ENCODE measurements around the gene ATF3.

The ATF3 gene

GRCh38 chr1:212578041-212578440 lies 30.5 kb upstream of the ATF3 start:
- DNase-seq (ENCODE audit: extremely low read depth, low read depth) = no peak
- TF ChIP-seq CTCF (IDR thresholded peaks at IDR 0.05; ENCODE audit: low read depth, low read length, missing control alignments) = no peak
- no peak overlapping the region for H3K4me3 ChIP-seq (replicated peaks; ENCODE audit: low read depth, low read length)

GRCh38 chr1:212581034-212581433 lies 27.5 kb upstream of the ATF3 start:
- TF ChIP-seq CTCF (IDR thresholded peaks at IDR 0.05; ENCODE audit: low read depth, low read length, missing control alignments) = no peak
- no peak for DNase-seq (ENCODE audit: extremely low read depth, low read depth)
- no peak overlapping the region for H3K4me3 ChIP-seq (replicated peaks; ENCODE audit: low read depth, low read length)

- no peak overlapping the region for H3K4me3 ChIP-seq (replicated peaks; ENCODE audit: low read depth, low read length)
- no peak for DNase-seq (ENCODE audit: extremely low read depth, low read depth)
- TF ChIP-seq CTCF (IDR thresholded peaks at IDR 0.05; ENCODE audit: low read depth, low read length, missing control alignments) = no peak
Observed at GRCh38 chr1:212582291-212582690, 26.3 kb upstream of the ATF3 start.

GRCh38 chr1:212582808-212583615 lies 25.5 kb upstream of the ATF3 start:
- no peak for TF ChIP-seq CTCF (IDR thresholded peaks at IDR 0.05; ENCODE audit: low read depth, low read length, missing control alignments)
- no peak for DNase-seq (ENCODE audit: extremely low read depth, low read depth)
- H3K4me3 ChIP-seq (replicated peaks; ENCODE audit: low read depth, low read length) = no peak overlapping the region

- no peak for TF ChIP-seq CTCF (IDR thresholded peaks at IDR 0.05; ENCODE audit: low read depth, low read length, missing control alignments)
- DNase-seq (ENCODE audit: extremely low read depth, low read depth) = no peak
- H3K4me3 ChIP-seq (replicated peaks; ENCODE audit: low read depth, low read length) = no peak overlapping the region
Observed at GRCh38 chr1:212583643-212584042, 24.9 kb upstream of the ATF3 start.

- DNase-seq (ENCODE audit: extremely low read depth, low read depth) = no peak
- no peak for TF ChIP-seq CTCF (IDR thresholded peaks at IDR 0.05; ENCODE audit: low read depth, low read length, missing control alignments)
- H3K4me3 ChIP-seq (replicated peaks; ENCODE audit: low read depth, low read length) = no peak overlapping the region
Observed at GRCh38 chr1:212584092-212584886, 24.3 kb upstream of the ATF3 start.

All from HFF-Myc (cell line).